Keratinocyte (primary cell): Measurements from ENCODE around the gene FNIP2. TPM values are rescaled to one million over a fixed set of nuclear protein-coding genes. Genes with fewer than 3 reads are reported as not detected.
A peak's percentile ranks its signal among the peaks of the same experiment; 100 is the strongest.

Experiments used
- DNase-seq: peaks from one replicate; pipeline ENCODE4 v3.0.0-alpha.2; 2011; ENCODE audit warnings: low read depth, missing footprints, low spot score
- FAIRE-seq: peaks from 2 replicates; lab custom pipeline; 2011; peaks lifted over from hg19 to GRCh38; lab: Jason Lieb, UNC
- H2AFZ ChIP-seq: 2 replicates; pipeline ENCODE4 v1.6.0; 2012; ENCODE audit warnings: low read length, control low read depth, inconsistent platforms; ENCODE audit not compliant: control insufficient read depth
- H3K27ac ChIP-seq: 2 replicates; pipeline ENCODE4 v1.5.1; 2011; ENCODE audit warnings: low read length; ENCODE audit not compliant: control insufficient read depth, insufficient read depth
- H3K27me3 ChIP-seq: 3 replicates; pipeline ENCODE4 v1.6.0; 2011; ENCODE audit warnings: low read length; ENCODE audit not compliant: control insufficient read depth, insufficient read depth; ENCODE audit errors: extremely low read depth
- H3K36me3 ChIP-seq, 2 experiments: 2 replicates in 1 of 2; 3 replicates in 1 of 2; pipeline ENCODE4 v1.5.1; 2011; ENCODE audit warnings: low read length in 2 of 2, mild to moderate bottlenecking in 1 of 2; ENCODE audit not compliant: control insufficient read depth in 2 of 2, insufficient read depth in 2 of 2; ENCODE audit errors: extremely low read depth in 1 of 2
- H3K4me1 ChIP-seq: 3 replicates; pipeline ENCODE4 v1.5.1; 2011; ENCODE audit warnings: low read length; ENCODE audit not compliant: control insufficient read depth, insufficient read depth; ENCODE audit errors: extremely low read depth
- H3K4me2 ChIP-seq: 3 replicates; pipeline ENCODE4 v1.6.0; 2011; ENCODE audit warnings: low read depth, low read length; ENCODE audit not compliant: control insufficient read depth, insufficient read depth; ENCODE audit errors: extremely low read depth
- H3K4me3 ChIP-seq, 3 experiments: fragments of 200-600 bp in 1 of 3; sonication (generic) in 1 of 3; 2 replicates in 2 of 3; 3 replicates in 1 of 3; pipeline ENCODE4 v1.5.1; 2011 to 2016; ENCODE audit warnings: low read length in 3 of 3, mild to moderate bottlenecking in 3 of 3, control low read depth in 2 of 3, inconsistent platforms in 1 of 3, low read depth in 1 of 3, mixed read lengths in 1 of 3, mixed run types in 1 of 3, moderate library complexity in 1 of 3; ENCODE audit not compliant: control insufficient read depth in 2 of 3, insufficient read depth in 2 of 3; ENCODE audit errors: extremely low read depth in 1 of 3
- H3K79me2 ChIP-seq: 2 replicates; pipeline ENCODE4 v1.6.0; 2012; ENCODE audit warnings: low read length; ENCODE audit not compliant: control insufficient read depth, insufficient read depth
- H3K9ac ChIP-seq: 3 replicates; pipeline ENCODE4 v1.6.0; 2011; ENCODE audit warnings: low read length; ENCODE audit not compliant: control insufficient read depth, insufficient read depth; ENCODE audit errors: extremely low read depth
- H3K9me1 ChIP-seq: 3 replicates; pipeline ENCODE4 v1.6.0; 2011; ENCODE audit warnings: low read length; ENCODE audit not compliant: control insufficient read depth, insufficient read depth; ENCODE audit errors: extremely low read depth
- H3K9me3 ChIP-seq: 2 replicates; pipeline ENCODE4 v1.5.1; 2012; ENCODE audit warnings: low read depth, low read length; ENCODE audit not compliant: control insufficient read depth
- H4K20me1 ChIP-seq: 3 replicates; pipeline ENCODE4 v1.6.0; 2011; ENCODE audit warnings: low read length; ENCODE audit not compliant: control insufficient read depth, insufficient read depth; ENCODE audit errors: extremely low read depth
- CTCF ChIP-seq, 3 experiments: IDR thresholded peaks in 1 of 3; conservative IDR thresholded peaks in 1 of 3; optimal IDR thresholded peaks in 1 of 3; 2 replicates in 2 of 3; 3 replicates in 1 of 3; pipeline versions ENCODE3 to v1.5.1; 2011; ENCODE audit warnings: low read length in 3 of 3, mild to moderate bottlenecking in 3 of 3, moderate library complexity in 2 of 3, control low read depth in 1 of 3, inconsistent platforms in 1 of 3; ENCODE audit not compliant: insufficient read depth in 2 of 3; ENCODE audit errors: extremely low read depth in 1 of 3
- EZH2 ChIP-seq: IDR thresholded peaks from one replicate; pipeline ENCODE4 v1.6.1; 2012; ENCODE audit warnings: inconsistent platforms, mild to moderate bottlenecking, low read length, moderate library complexity
- dilution Hi-C: fragments of 300-500 bp; cut with MboI; formaldehyde crosslinking; loops from one replicate; pipeline ENCODE4 v1.7.0; 2020; ENCODE audit warnings: low sequenced_read_pairs; ENCODE audit not compliant: extremely low pct_ligation_motif_present
- polyA plus RNA-seq, 5 experiments: library from polyadenylated mRNA; depleted of rRNA in 3 of 5; stranded (reverse) in 3 of 5; stranded (forward) in 1 of 5; unstranded in 1 of 5; fragments of >200 nt; gene quantifications; 1 replicate in 1 of 5; 2 replicates in 3 of 5; 3 replicates in 1 of 5; pipeline versions ENCODE4 v1.2.1 to v1.2.3, GENCODE V29; 2011 to 2012; ENCODE audit warnings: missing spikeins in 2 of 5, low read depth in 1 of 5, low replicate concordance in 1 of 5

FNIP2 gene
- polyA plus RNA-seq, 1 donor (not counting 4 experiments of a cell fraction or from before 2014, with no cell fraction given): 6.2 TPM

DNA sequence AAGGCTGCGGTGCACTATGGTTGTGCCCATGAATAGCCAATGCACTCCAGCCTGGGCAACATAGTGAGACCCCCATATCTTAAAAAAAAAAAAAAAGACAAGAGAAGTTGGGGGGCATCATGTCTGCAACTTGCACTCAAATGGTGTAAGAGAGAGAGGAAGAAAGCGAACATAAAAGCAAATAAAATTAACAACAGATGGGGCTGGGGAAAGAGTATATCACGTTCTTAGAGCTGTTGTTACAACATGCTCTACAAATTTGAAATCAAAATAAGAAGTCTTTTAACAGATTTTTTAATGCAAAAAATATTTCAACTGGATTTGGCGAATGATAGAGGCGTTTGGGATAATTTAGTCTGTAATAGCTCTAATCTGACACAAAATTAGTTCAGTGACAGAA lies 144.9 kb downstream of the FNIP2 start:
- H3K9me1 ChIP-seq: no peaks in the 10 kb centered on the region
- H3K27ac ChIP-seq: no peak overlapping the region
- no peak overlapping the region for H3K4me3 ChIP-seq
- no peaks in the 10 kb centered on the region for H3K9me3 ChIP-seq
- dilution Hi-C loops: no loop called here
- DNase-seq (no peak), FAIRE-seq (no peak)
- no peak overlapping the region for H3K9ac ChIP-seq
- no peaks in the 10 kb centered on the region for H3K36me3 ChIP-seq
- no peak overlapping the region for H3K4me2 ChIP-seq
- H2AFZ ChIP-seq: no peak overlapping the region
- peaks cover 9% of the 10 kb centered on the region for H3K4me1 ChIP-seq
- no peaks in the 10 kb centered on the region for H3K79me2 ChIP-seq
- no peaks in the 10 kb centered on the region for H4K20me1 ChIP-seq
- no peaks in the 10 kb centered on the region for H3K27me3 ChIP-seq
- TF ChIP-seq CTCF (optimal IDR thresholded peaks at IDR 0.05 in 1 of 3, IDR thresholded peaks at IDR 0.05 in 1 of 3, conservative IDR thresholded peaks at IDR 0.05 in 1 of 3; ENCODE audit: extremely low read depth in 1 of 3, insufficient read depth in 2 of 3, low read length in 3 of 3) (no peak), EZH2 (no peak)

GRCh38 chr4:158914218-158914617 lies 145.4 kb downstream of the FNIP2 start:
- DNase-seq: no peak
- no peak overlapping the region for H3K9ac ChIP-seq
- H3K4me3 ChIP-seq: no peak overlapping the region
- TF ChIP-seq CTCF (optimal IDR thresholded peaks at IDR 0.05 in 1 of 3, IDR thresholded peaks at IDR 0.05 in 1 of 3, conservative IDR thresholded peaks at IDR 0.05 in 1 of 3; ENCODE audit: extremely low read depth in 1 of 3, insufficient read depth in 2 of 3, low read length in 3 of 3): no peak
- TF ChIP-seq EZH2: no peak
- no peaks in the 10 kb centered on the region for H3K27me3 ChIP-seq
- no peaks in the 10 kb centered on the region for H3K9me1 ChIP-seq
- dilution Hi-C loops: no loop called here
- H2AFZ ChIP-seq: no peak overlapping the region
- no peak overlapping the region for H3K27ac ChIP-seq
- H3K9me3 ChIP-seq: no peaks in the 10 kb centered on the region
- peaks cover 9% of the 10 kb centered on the region for H3K4me1 ChIP-seq
- no peaks in the 10 kb centered on the region for H3K36me3 ChIP-seq
- peak overlapping the region; percentile 5 for H3K4me2 ChIP-seq
- H4K20me1 ChIP-seq: no peaks in the 10 kb centered on the region
- FAIRE-seq: peak; percentile 76
- H3K79me2 ChIP-seq: no peaks in the 10 kb centered on the region
